HG03439 (cell line): ENCODE data around the gene HTR3E.
A peak's percentile ranks its signal among the peaks of the same experiment; 100 is the strongest.
"Not testable (repeated sequence)": the region's sequence is repeated elsewhere in the genome, so short reads cannot be mapped to it uniquely, and the experiment has no call there.

Experiments used
- ATAC-seq: cut with Tn5 transposase; IDR thresholded peaks from one replicate; pipeline ENCODE4 v1.9.1; 2021; ENCODE audit warnings: mild to moderate bottlenecking, moderate library complexity; ENCODE audit not compliant: unreplicated experiment

The HTR3E gene

GRCh38 chr3:184099806-184100686 lies 3.2 kb downstream of the HTR3E start:
- no peak for ATAC-seq

DNA sequence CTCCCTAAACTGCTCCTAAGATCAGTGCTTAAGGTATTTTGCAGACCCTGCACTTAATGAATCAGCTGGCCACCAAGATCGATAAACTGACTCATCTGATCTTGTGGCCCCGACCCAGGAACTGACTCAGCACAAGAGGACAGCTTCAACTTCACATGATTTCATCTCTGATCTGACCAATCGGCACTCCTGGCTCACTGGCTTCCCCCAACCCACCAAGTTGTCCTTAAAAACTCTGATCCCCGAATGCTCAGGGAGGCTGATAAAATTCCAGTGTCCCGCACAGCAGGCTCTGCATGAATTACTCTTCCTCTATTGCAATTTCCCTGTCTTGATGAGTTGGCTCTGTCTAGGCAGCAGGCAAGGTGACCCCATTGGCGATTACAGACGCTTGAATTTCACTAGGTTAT lies 13.5 kb downstream of the HTR3E start:
- ATAC-seq = no peak

GRCh38 chr3:184116017-184116416 lies 19.2 kb downstream of the HTR3E start:
- ATAC-seq = no peak

- ATAC-seq = no peak
Measured at GRCh38 chr3:184117636-184118035, 20.8 kb downstream of the HTR3E start.

- not testable (repeated sequence) for ATAC-seq
Measured at GRCh38 chr3:184121031-184121430, 24.2 kb downstream of the HTR3E start.

- ATAC-seq = no peak
Measured at GRCh38 chr3:184126006-184126405, 29.1 kb downstream of the HTR3E start.

- no peak for ATAC-seq
Measured at GRCh38 chr3:184129012-184129411, 32.1 kb downstream of the HTR3E start.

DNA sequence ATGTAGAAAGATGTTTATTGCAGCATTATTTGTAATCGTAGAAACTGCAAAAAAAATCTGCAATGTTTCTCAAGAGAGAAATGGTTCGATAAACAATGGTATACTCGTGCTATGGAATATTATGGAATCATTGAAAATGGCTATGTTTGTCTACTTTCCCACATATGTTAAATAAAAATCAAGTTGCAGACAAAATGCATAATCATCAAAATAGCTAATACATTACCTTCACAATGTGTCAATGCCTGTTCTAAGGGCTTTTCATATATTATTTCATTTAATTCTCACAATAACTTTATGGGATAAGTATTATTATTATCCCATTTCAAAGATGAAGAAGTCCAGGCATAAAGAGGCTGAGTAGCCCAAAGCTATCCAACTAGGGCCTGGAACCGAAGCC lies 36.1 kb downstream of the HTR3E start:
- no peak for ATAC-seq

GRCh38 chr3:184133840-184134745 lies 37.2 kb downstream of the HTR3E start:
- ATAC-seq = no peak

DNA sequence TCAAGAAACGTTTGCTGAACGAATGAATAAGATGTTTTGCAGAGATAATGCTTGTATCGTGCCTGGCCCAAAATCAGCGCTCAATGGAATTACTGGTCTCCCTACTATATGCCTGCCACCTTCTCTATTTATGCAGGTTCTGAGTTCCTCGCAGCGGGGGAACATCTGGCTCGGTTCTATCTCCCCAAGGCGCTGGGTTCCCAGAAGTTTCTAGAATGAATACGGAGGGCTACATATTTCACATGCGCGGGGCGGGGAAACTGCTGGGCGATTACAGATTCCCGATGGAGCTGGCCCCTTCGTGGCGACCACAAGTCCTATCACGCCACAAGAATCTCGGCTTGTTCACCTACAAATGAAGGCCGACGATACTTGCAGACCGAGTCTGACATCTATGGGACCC lies 37.9 kb downstream of the HTR3E start:
- ATAC-seq = no peak

- peak; percentile 84 for ATAC-seq
Measured at GRCh38 chr3:184135149-184135910, 38.5 kb downstream of the HTR3E start, which contains the start of gene EIF2B5. Gene EIF2B5, plus strand, starts transcription at chr3:184135358. Its CDS starts 28 bp downstream, at chr3:184135386.

DNA sequence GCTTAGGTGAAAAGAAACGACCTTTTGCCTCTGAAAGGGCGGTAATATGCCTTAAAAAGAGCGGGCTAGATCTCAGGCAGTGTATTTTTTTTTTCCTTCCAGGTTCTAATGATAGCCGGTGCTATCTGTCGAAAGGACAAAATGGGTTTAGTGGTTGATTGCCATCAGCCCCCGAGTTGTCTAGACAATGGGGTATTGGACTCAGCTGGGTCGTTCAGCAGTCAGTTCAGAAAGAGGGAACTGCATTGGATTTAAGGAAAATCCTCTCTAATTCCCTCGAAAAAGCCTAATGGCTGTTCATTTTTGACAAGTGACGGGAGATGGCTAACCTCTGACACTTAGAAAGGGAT lies 39.0 kb downstream of the HTR3E start:
- ATAC-seq = no peak

GRCh38 chr3:184140436-184140835 lies 43.6 kb downstream of the HTR3E start:
- ATAC-seq = no peak

- ATAC-seq = no peak
Measured at GRCh38 chr3:184142199-184142598, 45.3 kb downstream of the HTR3E start.

DNA sequence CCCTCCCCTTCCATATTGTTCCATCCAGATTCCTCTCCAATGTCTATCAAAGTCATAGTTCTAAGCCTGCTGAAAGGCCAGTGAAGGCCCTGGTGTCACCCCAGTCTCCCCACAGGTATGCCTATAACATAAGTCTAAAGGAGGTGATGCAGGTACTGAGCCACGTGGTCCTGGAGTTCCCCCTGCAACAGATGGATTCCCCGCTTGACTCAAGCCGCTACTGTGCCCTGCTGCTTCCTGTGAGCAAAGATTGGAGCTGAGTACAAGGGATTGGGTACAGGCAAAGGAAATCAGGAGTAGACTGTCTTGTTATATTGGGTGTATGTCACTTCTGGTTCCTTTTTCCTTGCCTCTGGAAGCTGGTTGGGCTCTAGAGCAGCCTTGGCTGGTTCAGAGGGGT lies 46.5 kb downstream of the HTR3E start:
- no peak for ATAC-seq

DNA sequence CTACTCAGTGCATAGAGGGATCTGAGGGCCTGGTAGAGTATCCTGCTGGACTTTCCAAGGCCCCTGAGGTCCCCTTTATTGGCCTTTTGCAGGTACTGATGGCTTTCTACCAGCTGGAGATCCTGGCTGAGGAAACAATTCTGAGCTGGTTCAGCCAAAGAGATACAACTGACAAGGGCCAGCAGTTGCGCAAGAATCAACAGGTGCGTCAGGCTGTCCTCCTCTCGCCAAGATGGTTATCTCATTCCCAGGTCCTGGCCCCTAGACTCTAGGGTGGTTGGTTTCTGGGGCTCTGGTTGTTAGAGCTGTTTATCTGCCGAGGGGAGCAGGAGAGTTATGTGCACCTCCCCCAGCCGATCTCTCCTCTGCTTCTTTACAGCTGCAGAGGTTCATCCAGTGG lies 47.6 kb downstream of the HTR3E start:
- ATAC-seq = no peak

DNA sequence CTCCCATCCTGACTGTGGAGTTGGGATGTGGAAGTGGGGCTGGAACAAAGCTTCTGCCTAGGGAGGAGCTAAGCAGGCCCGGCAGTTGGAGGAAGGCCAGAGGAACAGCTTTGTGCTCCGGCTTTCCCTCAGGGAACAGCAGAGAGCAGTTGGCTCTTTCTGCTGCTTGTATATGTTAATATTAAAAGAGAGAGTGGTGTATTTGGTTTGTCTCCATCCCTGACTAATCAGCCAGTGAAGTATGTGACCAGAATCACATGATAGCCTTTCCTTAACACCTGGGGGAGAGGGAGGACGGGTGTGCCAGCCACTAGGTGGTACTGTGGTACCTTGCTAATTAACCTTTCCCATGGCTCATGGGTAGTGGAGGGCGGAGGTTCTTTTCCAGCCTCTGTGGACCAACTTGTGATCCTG lies 48.3 kb downstream of the HTR3E start:
- ATAC-seq = no peak

- no peak for ATAC-seq
Measured at GRCh38 chr3:184145751-184146270, 48.9 kb downstream of the HTR3E start.

DNA sequence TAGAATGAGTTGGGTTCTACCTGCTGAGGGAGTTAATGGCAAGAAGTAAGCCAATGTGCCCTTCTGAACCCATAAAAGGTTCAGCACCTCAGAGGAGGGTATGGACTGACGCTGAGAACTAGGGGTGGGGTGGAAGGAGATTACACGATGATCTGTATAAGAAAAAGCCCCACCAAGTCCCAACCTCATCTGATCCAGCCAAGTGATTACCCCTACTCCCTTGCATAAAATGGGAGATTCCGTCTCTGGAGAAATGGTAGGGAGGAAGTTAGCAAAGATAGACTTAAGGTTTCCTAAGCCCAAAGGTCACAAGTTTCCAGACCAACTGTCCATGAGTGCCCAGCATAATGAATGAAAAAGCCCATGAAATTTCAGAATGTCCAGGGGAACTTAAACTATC lies 51.2 kb downstream of the HTR3E start:
- ATAC-seq = no peak

DNA sequence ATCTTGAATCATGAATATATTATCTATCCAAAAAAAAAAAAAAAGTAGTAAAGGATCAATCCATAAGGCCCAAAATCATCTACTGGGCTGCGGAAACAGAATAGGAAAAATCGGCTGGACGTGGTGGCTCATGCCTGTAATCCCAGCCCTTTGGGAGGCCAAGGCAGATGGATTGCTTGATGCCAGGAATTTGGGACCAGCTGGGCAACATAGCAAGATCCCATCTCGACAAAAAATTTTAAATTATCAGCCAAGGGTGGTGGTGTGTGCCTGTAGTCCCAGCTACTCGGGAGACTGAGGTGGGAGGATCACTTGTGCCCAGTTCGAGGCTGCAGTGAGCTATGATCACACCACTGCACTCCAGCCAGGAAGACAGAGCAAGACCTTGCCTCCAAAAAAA lies 52.3 kb downstream of the HTR3E start:
- no peak for ATAC-seq

- not testable (repeated sequence) for ATAC-seq
Measured at GRCh38 chr3:184149770-184150169, 52.9 kb downstream of the HTR3E start.
